ENCODE data around the gene AGRN.
"Not testable (repeated sequence)": the region's sequence is repeated elsewhere in the genome, so short reads cannot be mapped to it uniquely, and the experiment has no call there.

The AGRN gene

DNA sequence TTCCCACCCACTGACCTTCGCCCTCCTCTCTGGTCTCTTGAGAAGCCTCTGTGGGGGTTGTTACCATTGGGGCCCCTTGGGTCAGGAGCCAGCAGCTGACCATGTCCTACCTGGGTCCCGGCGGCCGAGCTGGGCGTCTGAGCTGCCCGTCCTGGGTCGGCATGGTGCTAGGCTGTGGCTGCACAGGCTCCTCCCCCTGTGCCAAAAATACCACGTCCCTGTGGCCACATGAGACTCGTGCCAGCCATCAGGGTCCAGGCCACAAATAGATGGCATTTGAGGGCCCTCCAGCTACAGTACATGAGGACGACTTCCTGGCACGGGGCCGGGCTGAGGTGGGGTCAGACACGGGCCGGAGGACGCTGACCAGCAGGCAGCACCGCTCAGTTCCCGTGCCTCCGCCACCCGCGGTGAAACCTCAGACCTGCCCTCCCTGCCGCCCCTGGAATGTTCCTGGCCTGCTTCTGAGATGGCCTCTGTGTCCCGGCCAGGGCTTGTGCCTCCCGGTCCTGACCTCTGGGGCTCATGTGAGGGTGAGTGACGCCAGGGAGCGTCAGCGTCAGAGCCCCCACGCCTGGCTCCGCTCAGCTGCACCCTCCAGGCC lies 37.9 kb upstream of the AGRN start, which contains the start of gene PERM1:
Gene PERM1, minus strand, starts transcription at position 139 of the 604 bp plus-strand sequence. CDS start 1,064 bp downstream, outside the sequence.
- no peak for DNase-seq

DNA sequence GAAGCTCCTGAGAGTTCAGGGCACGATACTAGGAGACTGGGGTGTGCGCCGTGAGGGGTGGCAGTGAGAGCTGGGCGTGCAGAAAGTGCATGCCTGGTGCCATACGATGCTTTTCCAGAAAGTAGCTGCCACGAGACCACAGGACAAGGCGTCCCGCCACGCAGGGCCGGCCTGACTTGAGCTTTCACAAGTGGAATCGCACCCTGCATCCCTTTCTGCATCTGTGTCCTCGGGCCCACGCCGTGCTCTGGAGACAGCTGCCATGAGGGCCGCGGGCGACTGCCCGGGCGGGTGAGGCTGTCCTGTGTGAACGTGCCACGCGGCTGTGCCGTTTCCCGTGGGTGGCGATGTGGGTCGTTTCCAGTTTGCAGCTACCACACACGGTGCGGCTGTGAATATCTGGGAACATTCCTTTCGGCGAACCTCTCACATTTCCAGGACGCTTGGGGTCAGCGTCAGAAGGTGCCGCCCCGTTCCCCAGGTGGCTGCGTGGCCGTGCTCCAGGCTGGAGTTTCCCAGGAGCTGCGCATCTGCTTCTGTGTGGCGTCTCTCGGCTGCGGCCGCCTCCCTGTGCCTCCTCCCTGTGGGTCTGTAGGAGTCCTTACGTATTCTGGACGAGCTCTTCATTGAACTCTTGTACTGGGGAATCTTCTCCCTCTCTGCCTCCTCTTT lies 37.0 kb upstream of the AGRN start:
- DNase-seq, result no peak

DNA sequence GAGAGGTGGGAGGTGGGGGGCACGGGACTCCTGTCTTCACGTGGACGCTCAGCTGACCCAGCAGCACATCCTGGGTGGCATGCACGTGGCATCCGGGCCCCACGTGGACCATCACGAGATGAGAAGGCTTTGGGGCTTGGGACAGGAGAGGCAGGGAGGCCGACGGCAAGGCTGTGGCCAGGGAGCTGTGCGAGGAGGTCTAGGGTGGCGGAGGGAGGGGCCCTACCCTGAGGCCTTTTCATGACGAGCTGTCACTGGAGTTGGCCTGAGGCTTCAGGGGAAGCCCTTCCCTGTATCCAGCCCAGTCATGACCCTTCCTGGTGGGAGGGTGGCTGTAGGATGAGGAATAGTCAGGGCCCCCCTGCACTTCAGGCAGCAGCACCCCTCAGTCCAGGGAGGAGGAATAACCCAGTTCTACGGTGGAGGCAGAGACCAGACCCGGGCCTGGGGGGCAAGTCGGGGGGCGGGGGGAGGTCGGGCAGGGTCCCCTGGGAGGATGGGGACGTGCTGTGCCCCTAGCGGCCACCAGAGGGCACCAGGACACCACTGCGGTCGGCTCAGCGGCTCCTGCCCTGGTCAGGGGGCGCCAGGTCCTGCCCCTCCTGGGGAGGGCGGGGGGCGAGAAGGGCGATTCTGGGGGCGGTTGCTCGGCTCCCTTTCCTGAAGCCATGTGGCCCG lies 36.0 kb upstream of the AGRN start:
- DNase-seq, result no peak

DNA sequence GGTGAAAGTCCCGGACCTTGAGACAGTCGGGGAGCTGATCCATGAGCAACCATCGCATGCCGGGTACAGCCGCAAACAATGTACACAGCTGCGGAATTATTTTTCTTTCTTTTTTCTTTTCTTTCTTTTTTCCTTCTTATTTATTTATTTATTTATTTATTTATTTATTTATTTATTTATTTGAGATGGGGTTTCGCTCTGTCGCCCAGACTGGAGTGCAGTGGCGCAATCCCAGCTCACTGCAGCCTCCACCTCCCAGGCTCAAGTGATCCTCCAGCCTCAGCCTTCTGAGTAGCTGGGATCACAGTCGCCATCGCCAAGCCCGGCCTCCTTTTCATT lies 35.5 kb upstream of the AGRN start:
- DNase-seq, result no peak

DNA sequence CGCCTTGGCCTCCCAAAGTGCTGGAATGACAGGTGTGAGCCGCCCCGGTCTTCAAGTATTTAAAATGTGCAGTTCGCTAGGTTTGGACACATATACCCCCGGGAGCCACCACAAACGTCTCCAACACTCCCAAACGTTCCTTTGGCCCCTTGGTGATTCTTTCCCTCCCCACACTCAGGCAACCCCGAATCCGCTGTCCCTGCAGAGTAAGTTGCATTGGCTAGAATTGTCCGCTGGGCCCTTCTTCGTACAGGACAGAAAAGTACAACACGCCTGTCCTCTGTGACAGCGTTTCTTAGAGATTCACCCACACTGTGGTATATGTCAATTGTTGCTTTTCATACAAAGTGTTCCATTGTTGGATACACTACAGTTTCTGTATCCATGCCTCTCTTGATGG lies 34.8 kb upstream of the AGRN start:
- no peak for DNase-seq

DNA sequence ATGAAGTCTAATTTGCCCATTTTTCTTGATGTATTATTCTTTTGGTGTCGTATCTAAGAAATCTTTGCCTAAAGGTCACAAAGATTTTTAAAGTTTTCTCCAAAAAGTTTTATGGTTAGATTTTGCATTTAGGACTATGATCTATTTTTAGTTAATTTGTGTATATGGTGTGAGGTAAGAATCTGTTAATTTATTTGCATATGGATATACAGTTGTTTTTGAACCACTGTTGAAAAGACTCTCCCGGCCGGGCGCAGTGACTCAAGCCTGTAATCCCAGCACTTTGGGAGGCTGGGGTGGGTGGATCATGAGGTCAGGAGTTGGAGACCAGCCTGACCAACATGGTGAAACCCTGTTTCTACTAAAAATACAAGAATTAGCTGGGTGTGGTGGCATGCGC lies 31.9 kb upstream of the AGRN start:
- not testable (repeated sequence) for DNase-seq

DNA sequence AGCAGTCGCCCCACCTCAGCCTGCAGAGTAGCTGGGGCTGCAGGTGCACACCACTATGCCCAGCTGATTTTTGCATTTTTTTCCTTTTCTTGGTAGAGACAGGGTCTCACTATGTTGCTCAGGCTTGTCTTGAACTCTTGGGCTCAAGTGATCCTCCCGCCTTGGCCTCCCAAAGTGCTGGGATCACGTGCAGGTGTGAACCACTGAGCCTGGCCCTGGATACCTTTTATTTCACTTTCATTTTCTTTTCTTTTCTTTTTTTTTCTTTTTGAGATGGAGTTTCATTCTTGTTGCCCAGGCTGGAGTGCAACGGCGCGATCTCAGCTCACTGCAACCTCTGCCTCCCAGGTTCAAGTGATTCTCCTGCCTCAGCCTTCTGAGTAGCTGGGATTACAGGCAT lies 28.6 kb upstream of the AGRN start:
- DNase-seq, result not testable (repeated sequence)

DNA sequence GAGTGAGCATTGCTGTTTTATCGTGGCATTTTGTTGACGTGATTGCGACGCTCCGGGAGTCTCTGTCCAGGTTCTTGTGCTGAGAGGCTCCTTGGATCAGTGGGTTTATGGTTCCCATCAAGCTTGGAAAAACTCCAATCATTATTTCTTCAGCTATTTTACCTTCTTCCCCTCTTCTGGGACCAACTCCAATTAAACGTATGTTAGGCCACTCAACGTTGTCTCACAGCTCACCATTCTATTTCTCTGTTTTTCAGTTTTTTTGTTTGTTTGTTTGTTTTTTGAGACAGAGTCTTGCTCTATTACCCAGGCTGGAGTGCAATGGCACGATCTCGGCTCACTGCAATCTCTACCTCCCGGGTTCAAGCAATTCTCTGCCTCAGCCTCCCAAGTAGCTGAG lies 28.0 kb upstream of the AGRN start:
- DNase-seq, result no peak

DNA sequence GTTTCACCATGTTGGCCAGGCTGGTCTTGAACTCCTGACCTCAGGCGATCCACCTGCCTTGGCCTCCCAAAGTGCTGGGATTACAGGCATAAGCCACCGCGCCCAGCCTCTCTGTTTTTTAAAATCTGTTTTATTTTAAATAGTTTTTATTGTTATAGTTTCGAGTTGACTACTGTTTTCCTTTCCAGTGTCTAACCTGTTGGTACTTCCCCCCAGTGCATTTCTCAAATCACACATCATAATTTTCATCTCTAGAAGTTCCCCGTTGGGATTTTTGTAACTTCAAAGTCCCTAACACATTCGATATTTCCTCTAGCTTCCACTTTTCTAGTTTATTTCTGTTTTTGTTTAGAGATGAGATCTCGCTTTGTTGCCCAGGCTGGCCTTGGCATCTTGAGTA lies 27.6 kb upstream of the AGRN start:
- DNase-seq, result no peak

DNA sequence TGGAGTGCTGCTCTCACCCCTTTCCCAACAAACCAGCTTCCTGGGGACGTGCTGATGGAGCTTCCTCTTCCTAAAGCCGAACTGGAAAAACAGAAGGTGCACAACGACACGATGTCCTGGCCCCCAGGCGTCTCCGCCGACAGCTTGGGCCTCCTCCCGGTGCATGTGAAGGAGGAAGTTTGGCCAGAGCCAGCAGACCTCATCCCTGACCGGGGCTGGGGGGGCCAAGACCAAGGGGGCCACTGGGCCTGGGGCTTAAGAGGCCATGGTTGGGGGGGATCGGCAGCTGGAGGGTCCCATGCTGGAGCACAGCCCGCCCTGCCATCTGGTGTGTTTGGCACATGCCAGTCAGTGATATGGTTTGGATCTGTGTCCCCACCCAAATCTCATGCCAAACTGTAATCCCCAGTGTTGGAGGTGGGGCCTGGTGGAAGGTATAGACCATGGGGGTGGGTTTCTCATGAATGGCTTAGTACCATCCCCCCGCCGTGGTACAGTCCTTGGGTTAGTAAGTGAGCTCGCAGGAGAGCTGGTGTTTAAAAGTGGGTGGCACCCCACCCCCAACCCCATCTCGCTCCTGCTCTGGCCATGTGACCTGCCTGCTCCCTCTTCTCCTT lies 26.4 kb upstream of the AGRN start:
- DNase-seq, result no peak

DNA sequence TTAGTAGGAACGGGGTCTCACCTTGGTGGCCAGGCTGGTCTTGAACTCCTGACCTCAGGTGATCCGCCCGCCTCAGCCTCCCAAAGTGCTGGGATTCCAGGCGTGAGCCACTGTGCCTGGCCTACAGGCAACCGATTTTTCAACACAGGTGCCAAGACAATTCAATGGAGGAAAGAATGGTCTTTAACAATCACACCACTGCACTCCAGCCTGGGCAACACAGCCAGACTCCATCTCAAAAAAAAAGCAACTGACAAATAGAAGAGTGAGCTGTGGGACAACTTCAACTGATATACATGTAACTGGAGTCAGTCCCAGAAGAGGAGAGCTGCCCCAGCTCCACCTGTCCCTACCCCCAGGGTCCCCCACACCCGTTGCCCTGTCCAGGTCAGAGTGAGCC lies 25.4 kb upstream of the AGRN start:
- not testable (repeated sequence) for DNase-seq

DNA sequence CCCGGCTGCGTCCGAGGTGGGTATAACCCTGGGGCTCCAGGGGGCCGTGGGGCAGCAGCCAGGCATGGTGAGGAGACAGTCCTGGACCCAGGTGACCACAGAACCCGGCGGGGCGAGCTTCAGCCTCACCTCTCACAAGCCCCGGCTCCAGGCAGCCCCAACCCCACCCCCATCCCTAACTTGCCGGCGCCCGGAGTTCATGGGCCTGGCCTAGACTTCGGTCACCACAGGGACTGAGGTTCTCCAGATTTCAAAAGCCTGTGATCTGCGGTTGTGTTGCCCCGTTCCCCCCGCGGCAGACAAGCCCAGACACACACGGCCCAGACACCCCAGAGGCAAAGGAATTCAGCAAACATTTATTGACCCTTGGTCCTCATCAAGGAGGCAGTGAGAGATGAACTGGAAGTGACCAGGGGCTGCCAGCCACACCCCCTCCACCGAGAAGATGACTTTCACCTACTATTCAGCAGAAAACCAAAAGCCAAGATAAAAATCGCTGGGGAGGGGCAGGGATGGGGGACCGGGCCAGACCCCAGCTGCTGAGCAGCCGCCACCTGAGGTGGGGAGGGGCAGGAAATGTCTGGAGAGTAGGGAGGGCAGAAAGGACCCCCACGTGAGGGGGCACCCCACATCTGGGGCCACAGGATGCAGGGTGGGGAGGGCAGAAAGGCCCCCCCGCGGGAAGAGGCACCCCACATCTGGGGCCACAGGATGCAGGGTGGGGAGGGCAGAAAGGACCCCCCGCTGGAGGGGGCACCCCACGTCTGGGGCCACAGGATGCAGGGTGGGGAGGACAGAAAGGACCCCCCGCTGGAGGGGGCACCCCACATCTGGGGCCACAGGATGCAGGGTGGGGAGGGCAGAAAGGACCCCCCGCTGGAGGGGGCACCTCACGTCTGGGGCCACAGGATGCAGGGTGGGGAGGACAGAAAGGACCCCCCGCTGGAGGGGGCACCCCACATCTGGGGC lies 24.0 kb upstream of the AGRN start:
- DNase-seq, result no peak

DNA sequence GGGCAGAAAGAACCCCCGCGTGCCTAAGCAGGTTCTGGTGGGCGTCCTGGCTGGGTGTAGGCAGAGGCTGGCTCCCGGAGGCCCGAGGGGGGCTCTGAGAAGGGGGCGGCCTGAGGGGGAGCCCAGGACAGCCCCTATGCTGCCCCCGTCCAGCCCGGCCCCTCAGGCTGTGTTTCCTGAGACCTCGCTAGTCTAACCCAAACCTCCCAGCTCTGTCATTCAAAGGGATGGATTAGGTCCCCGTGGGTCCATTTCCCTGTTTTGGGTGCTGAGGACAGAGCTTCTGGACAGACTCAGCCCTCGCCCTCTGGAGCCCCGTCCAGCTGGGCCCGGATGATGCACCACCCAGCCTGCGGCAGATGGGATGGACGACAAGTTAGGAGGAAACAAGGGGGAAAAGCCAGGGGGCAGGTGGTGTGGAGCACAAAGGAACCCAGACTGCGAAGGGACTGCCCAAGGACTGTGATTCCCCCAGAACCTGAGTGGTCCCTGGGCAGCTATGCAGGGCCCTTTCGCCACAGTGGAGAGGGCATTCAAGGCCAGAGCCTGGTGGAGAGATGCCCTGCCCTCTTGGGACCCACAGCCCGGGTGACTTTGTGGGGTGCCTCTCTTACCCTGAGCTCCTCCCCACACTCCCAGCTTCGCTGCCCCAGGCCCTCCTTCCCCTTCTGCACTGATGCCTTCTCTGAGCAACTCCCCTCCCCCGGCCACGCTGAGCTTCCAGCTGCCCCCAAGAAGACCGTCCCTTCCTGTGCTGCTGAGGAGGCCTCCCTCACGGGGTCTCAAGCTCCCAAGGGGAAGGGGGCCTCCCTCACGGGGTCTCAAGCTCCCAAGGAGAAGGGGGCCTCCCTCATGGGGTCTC lies 22.8 kb upstream of the AGRN start:
- DNase-seq, result no peak

DNA sequence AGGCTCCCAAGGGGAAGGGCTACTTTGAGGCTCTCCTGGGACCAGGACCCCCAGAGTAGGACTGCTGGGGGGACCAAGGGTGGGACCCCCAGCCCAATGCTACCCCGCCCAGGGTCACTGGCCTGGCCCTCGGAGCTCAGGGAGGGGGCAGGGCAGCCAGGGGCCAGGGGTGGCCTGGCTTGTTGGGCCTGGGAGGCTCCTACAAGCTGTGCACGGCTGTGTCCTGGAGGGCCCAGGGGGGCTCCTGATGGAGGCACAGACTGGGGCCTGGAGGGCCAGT lies 22.3 kb upstream of the AGRN start:
- DNase-seq, result no peak

DNA sequence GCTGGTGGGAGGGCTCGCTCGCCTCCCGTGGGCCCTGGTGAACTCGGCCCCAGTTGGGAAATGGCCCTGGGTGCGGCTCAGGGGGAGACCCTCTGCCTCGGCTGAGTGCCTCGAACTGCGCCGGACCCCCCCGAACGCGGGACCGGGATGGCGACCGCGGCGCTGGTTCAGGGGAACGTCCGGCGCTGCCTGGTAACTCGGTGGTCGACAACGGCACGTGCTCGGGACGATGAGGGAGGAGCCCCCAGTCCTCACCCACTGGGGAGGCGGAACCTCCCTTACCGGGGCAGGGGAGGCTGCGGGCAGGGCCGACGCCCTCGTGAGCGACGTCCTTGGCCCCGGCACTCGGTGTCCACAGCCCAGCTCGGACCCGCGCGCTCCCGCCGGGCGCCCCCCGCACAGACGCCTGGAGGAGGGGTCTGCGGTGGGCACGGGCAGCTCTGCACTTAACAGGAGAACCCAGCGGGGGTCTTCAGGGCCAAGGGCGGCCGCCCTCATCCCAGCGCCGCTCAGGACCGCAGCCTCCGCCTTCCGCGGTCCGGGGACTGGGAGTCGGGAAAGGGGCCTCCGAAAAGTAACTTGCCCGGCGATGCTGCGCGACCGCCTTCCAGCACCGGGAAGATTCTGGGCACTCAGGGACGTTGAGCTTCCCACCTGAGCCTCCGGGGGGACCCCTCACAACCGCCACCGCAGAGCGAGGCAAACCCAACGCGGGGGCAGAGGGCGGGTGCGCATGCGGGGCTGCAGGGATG lies 21.8 kb upstream of the AGRN start:
- no peak for DNase-seq

DNA sequence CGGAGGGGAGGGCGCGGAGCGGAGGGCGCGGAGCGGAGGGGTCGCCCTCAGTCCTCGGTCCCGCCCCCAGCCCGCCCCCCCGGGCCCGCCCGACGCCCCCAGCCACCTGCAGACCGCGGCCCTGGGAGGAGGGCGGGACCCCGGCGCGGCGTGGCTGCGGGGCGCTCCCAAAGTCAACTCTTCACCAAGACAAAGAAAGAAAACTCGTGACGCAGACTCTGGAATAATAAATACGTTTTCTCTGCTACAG lies 21.2 kb upstream of the AGRN start:
- DNase-seq, result no peak

DNA sequence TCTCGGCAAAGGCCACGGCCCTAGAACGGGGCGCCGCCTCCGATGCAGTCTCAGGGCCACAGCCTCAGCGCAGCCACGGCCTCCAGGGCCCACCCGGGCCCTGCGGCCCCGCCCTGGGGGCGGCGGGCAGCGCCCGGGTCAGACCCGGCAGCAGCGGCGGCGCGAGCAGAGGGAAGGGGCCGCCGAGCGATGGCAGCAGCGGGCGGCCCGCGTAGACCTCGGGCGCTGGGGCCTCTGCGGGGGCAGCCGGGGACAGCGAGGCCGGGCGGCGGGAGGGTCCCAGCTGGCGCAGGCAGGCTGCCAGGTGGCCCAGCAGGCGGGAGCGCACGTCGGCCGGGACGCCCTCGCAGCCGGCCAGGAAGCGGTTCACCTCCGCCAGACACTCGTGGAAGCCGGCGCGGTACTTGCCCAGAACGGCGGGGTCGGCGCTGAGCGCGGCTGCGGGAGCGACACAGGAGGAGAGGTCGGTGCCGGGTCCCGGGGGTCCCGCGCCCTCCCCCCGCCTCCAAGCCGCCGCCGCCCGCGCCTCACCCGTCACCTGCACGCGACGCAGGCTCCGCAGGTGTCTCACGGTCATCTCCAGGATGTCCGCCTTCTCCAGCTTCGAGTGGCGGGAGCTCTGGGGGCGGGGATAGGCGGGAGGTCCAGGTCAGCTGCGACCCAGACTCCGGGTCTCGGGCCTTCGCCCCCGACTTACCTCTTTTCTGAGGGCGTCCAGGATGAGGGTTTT lies 20.8 kb upstream of the AGRN start:
- no peak for DNase-seq

DNA sequence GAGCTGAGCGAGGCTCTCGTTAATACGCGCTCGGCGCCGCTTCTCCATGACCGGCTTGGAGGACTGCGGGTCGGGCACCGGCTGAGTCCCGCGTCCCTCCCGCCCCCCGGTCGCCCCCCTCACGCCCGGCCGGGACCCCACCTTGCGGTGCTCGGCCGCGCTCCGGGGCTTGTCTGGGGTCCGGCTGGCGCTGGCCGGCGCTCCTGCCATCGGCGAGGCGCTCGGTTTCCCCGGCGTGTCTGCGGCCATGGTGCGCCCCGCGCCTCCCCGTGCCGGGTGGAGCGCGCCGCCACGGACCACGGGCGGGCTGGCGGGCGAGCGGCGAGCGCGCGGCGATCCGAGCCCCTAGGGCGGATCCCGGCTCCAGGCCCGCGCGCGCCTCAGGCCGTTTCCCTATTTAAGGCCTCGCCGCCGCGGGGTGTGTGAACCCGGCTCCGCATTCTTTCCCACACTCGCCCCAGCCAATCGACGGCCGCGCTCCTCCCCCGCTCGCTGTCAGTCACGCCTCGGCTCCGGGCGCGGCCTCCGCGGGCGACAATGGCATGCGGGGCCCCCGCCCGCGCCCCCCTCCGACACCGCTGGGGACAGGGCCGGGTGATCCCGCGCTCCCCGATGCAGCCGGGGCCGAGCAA lies 20.1 kb upstream of the AGRN start, which contains the start of gene HES4:
Gene HES4, minus strand, starts transcription at position 373 of the 632 bp plus-strand sequence. Its CDS starts 124 bp downstream, at position 249.
- peak in 1 of 2 experiments; percentile 35 for DNase-seq

DNA sequence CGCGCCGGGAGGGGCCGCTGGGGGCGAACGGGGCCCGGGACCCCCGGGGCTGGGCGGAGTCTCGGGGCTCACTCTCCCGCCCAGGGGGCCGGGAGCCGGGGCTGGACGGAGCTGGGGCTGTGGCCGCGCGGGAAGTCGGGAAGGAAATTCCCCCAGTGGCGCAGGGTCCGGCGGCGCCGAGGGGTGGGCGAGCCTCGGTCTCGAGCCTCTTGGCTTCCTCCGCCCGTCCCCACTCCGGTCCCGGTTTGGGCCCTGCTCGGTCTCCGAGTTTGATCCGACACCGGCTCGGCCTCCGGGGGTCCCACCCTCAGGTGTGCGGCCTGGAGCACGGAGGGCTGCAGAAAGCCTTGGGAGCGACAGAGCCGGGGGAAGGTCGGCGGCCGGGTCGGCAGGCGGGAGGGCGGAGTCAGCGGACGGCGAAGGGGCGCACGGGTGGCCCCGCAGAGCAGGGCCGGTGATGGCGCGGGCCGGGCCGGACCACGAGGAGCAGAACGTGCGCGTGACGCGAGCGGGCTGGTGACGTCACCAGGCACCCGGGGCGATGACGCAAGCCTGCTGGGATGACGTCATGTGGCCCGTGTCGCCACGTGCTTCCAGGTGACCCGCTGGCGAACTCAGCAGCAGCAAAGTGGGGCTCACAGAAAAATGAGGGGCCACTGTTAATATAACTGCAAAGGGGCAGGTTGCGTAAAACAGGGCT lies 19.4 kb upstream of the AGRN start:
- DNase-seq, result peak in 1 of 2 experiments; percentile 12

All from NCI-H2081 (cell line).